Lower leg skin (tissue), 4 donors: ENCODE results near the gene HRH1. TPM values are rescaled to one million over a fixed set of nuclear protein-coding genes. Genes with fewer than 3 reads are reported as not detected.

Source experiments
- DNase-seq, 2 donors: peaks; one replicate each; pipeline ENCODE4 v3.0.0-alpha.2; 2019; ENCODE audit warnings: low spot score in 2 of 2
- H3K4me3 ChIP-seq: fragments of 200-600 bp; sonication (generic); 2 replicates; pipeline ENCODE4 v1.5.1; 2017; ENCODE audit warnings: mild to moderate bottlenecking, low read depth; ENCODE audit not compliant: poor library complexity, severe bottlenecking
- CTCF ChIP-seq, 3 donors: fragments of 450-650 bp; IDR thresholded peaks; one replicate each; pipeline ENCODE4 v1.5.1; 2016; ENCODE audit warnings: antibody characterized with exemption in 3 of 3, mild to moderate bottlenecking in 3 of 3, moderate library complexity in 2 of 3
- POLR2A ChIP-seq, 2 donors: fragments of 450-650 bp; IDR thresholded peaks; one replicate each; pipeline ENCODE4 v1.6.1; 2016 to 2017; ENCODE audit warnings: antibody characterized with exemption in 2 of 2, mild to moderate bottlenecking in 1 of 2, moderate library complexity in 1 of 2
- WGBS, 2 donors: methylation state at CpG; one replicate each; pipeline ENCODE4 v1.1.5; 2018; 5-methylcytosine and 5-hydroxymethylcytosine counted together
- intact Hi-C: fragments of 100-400 bp; cut with DNase I; formaldehyde crosslinking; loops from one replicate; pipeline ENCODE4 v1.15.0; 2023; ENCODE audit warnings: low total_unique reads
- total RNA-seq, 4 donors: library from RNA; depleted of rRNA; stranded (reverse); fragments of >200 nt; gene quantifications; one replicate each; pipeline ENCODE4 v1.1.0, GENCODE V29; 2016

Gene HRH1
- total RNA-seq, 4 donors from 2014 or later = 6.4 to 19.8 (median 10.1) TPM

- no peak overlapping the region for H3K4me3 ChIP-seq
- intact Hi-C loops = no loop called here
- 36 to 46% methylated on average over 1 of the region's 1 CpG for WGBS, 2 donors
- TF ChIP-seq POLR2A (IDR thresholded peaks at IDR 0.05) = no peak
- no peak for DNase-seq
Observed at GRCh38 chr3:11186318-11186692, 32.0 kb downstream of the HRH1 start.

GRCh38 chr3:11186771-11187191 is 32.5 kb downstream of the HRH1 start:
- no peak for DNase-seq
- TF ChIP-seq CTCF (IDR thresholded peaks at IDR 0.05) = no peak
- TF ChIP-seq POLR2A (IDR thresholded peaks at IDR 0.05) = no peak
- H3K4me3 ChIP-seq = no peak overlapping the region
- 22 to 26% methylated on average over 2 of the region's 2 CpGs for WGBS, 2 donors
- intact Hi-C loops = no loop called here

GRCh38 chr3:11187681-11188080 is 33.4 kb downstream of the HRH1 start:
- TF ChIP-seq POLR2A (IDR thresholded peaks at IDR 0.05) = no peak
- TF ChIP-seq CTCF (IDR thresholded peaks at IDR 0.05) = no peak
- 55 to 68% methylated on average over 3 of the region's 3 CpGs for WGBS, 2 donors
- no peak overlapping the region for H3K4me3 ChIP-seq
- no peak for DNase-seq
- intact Hi-C loops = no loop called here

GRCh38 chr3:11188231-11188630 is 33.9 kb downstream of the HRH1 start:
- no peak overlapping the region for H3K4me3 ChIP-seq
- WGBS, 2 donors = 73 to 74% methylated on average over 6 of the region's 6 CpGs
- DNase-seq = no peak
- TF ChIP-seq POLR2A (IDR thresholded peaks at IDR 0.05) = no peak
- TF ChIP-seq CTCF (IDR thresholded peaks at IDR 0.05) = no peak
- intact Hi-C loops = no loop called here

GRCh38 chr3:11195201-11195600 is 40.9 kb downstream of the HRH1 start:
- intact Hi-C loops = no loop called here
- TF ChIP-seq CTCF (IDR thresholded peaks at IDR 0.05) (no peak), POLR2A (IDR thresholded peaks at IDR 0.05) (no peak)
- no peak overlapping the region for H3K4me3 ChIP-seq
- no peak for DNase-seq
- WGBS, 2 donors = 16 to 26% methylated on average over 5 of the region's 5 CpGs

- WGBS, 2 donors = 17 to 36% methylated on average over 9 to 10 of the region's 10 CpGs
- intact Hi-C loops = no loop called here
- DNase-seq = no peak
- TF ChIP-seq CTCF (IDR thresholded peaks at IDR 0.05) (no peak), POLR2A (IDR thresholded peaks at IDR 0.05) (no peak)
- H3K4me3 ChIP-seq = no peak overlapping the region
Observed at GRCh38 chr3:11195721-11196332, 41.5 kb downstream of the HRH1 start.
